GM20431 (cell line): ENCODE results near the gene P4HTM.

ENCODE experiments used
- in situ Hi-C: fragments of 300-500 bp; cut with MseI, MboI; formaldehyde crosslinking; loops from one replicate; pipeline ENCODE4 v1.15.0; 2020; ENCODE audit warnings: low sequenced_read_pairs; ENCODE audit not compliant: unreplicated experiment

Gene P4HTM

GRCh38 chr3:48989796-48990635, at the start of gene P4HTM:
P4HTM (plus strand) TSS chr3:48990241; CDS start chr3:48990257, 16 bp downstream.
- in situ Hi-C loops = no loop called here

GRCh38 chr3:48945432-48945831, 44.6 kb upstream of the P4HTM start:
- in situ Hi-C loops = no loop called here

- in situ Hi-C loops = no loop called here
Observed at GRCh38 chr3:48945891-48946549, 44.0 kb upstream of the P4HTM start.

- in situ Hi-C loops = no loop called here
Observed at GRCh38 chr3:48949376-48949717, 40.7 kb upstream of the P4HTM start.

- in situ Hi-C loops = no loop called here
Observed at GRCh38 chr3:48950051-48950450, 40.0 kb upstream of the P4HTM start.

GRCh38 chr3:48951764-48952163, 38.3 kb upstream of the P4HTM start:
- in situ Hi-C loops = no loop called here

- in situ Hi-C loops = no loop called here
Observed at GRCh38 chr3:48952510-48953118, 37.4 kb upstream of the P4HTM start.

GRCh38 chr3:48957006-48957705, 32.9 kb upstream of the P4HTM start:
- in situ Hi-C loops = no loop called here

- in situ Hi-C loops = no loop called here
Observed at GRCh38 chr3:48960841-48961413, 29.1 kb upstream of the P4HTM start.

GRCh38 chr3:48962340-48962739, 27.7 kb upstream of the P4HTM start:
- in situ Hi-C loops = no loop called here

GRCh38 chr3:48962939-48963338, 27.1 kb upstream of the P4HTM start:
- in situ Hi-C loops = no loop called here

GRCh38 chr3:48963591-48963990, 26.4 kb upstream of the P4HTM start:
- in situ Hi-C loops = no loop called here

- in situ Hi-C loops = no loop called here
Observed at GRCh38 chr3:48966367-48966766, 23.7 kb upstream of the P4HTM start.

GRCh38 chr3:48966876-48967361, 23.1 kb upstream of the P4HTM start:
- in situ Hi-C loops = no loop called here

GRCh38 chr3:48970586-48970985, 19.5 kb upstream of the P4HTM start:
- in situ Hi-C loops = no loop called here

- in situ Hi-C loops = no loop called here
Observed at GRCh38 chr3:48974076-48974864, 15.8 kb upstream of the P4HTM start.

GRCh38 chr3:48979451-48979850, 10.6 kb upstream of the P4HTM start:
- in situ Hi-C loops = no loop called here

- in situ Hi-C loops = no loop called here
Observed at GRCh38 chr3:48980295-48980694, 9.7 kb upstream of the P4HTM start.

GRCh38 chr3:48982016-48982415, 8.0 kb upstream of the P4HTM start:
- in situ Hi-C loops = no loop called here
